Sciatic nerve (tissue), 2 donors: ENCODE results near the gene PHYH. TPM values are rescaled to one million over a fixed set of nuclear protein-coding genes. Genes with fewer than 3 reads are reported as not detected.
"Not testable (repeated sequence)": the region's sequence is repeated elsewhere in the genome, so short reads cannot be mapped to it uniquely, and the experiment has no call there.

Experiments
- ATAC-seq: fragments of 200-7000 bp; cut with Tn5 transposase; one replicate; pipeline ENCODE4 v1.9.1; 2020; ENCODE audit warnings: mild to moderate bottlenecking, moderate library complexity
- DNase-seq: peaks from one replicate; pipeline ENCODE4 v3.0.0-alpha.2; 2020; ENCODE audit warnings: low spot score
- intact Hi-C: fragments of 100-400 bp; cut with DNase I; formaldehyde crosslinking; loops from one replicate; pipeline ENCODE4 v1.14.2; 2022
- total RNA-seq: library from RNA; stranded (reverse); fragmentation: NEBNext Ultra II Directional; extraction: Animal tissue kit (Norgen Biotek cat#: 25700); gene quantifications from one replicate; pipeline ENCODE4 v1.2.1, GENCODE V29; 2021
- donor health status: DM: no; HTN: no; CAD: no.
- donor health status: DM: no; HTN: no; CAD: no.

PHYH gene
- total RNA-seq, 1 donor from 2014 or later, result 21.7 TPM

DNA sequence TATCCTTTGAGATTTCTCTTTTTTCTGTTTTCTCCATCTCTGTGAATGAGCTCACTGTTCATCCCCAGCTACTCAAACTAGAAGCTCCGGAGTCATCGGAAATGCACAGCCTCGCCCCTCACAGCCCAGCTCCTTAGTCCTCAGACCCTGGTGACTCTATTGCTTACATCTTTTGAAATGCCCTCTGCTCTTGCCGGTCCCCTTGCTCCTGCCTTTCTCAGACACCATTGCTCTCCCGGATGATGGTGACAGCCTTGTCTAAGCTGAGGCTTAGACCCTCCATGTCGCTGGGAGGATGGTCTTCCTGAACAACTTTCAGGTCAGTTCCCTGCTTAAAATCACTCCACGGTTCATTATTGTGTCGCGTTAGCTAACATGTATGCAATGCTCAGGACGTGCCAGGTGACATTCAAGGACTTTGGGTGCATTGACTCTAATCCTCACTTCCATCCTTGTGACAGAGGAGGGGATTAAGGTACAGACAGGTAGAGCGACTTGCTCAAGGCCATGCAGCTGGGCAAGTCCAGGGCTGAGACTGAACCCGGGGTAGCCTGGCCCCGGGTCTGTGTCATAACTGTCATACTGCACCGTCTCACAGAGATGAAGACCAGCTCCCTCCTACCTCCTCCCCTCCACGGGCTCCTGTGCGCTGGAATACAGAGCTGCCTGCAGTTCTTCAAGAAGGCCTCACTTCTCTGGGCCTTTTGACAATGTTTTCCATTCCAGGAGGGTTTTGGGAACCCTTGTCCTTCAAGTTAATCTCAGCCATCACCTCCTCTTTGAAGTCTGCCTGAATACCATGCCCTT, 61.4 kb downstream of the PHYH start:
- intact Hi-C loops, result no loop called here
- no peak for DNase-seq
- ATAC-seq, result no peak

DNA sequence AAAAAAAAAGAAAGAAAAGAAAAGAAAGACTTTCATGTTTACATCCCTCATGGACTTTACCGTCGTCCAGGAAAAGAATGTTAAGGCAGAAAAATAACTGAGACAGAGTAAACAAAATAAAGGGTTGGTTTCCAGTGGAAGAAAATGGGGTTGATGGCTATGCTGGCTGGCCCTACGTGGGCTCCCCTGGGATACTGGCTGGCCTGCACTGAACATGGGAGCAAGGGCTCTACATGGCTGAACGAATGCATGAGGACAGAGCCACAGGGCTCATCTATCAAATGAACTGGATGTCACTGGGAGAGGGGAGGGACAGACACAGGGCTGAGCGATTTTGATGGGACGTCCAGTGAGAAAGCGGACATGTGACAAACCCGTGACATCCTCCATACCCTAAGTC, 63.2 kb downstream of the PHYH start:
- ATAC-seq (no peak), DNase-seq (no peak)
- intact Hi-C loops, result no loop called here

DNA sequence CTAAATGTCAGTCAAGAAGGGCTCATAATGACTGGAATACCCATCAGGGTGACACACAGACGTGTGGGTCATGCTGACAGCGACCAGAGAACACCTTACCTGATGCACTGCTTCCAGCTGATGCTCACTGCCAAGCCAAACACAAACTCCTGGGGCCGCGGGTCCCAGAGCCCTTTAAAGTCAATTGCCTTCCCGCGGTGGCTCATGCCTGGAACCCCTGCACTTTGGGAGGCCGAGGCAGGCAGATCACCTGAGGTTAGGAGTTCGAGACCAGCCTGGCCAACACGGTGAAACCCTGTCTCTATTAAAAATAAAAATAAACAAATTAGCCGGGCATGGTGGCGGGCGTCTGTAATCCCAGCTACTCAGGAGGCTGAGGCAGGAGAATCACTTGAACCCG, 65.1 kb downstream of the PHYH start:
- intact Hi-C loops, DNase-seq, ATAC-seq: not testable (repeated sequence)

- no peak for ATAC-seq
- no peak for DNase-seq
- intact Hi-C loops, result no loop called here
Observed at GRCh38 chr10:13234172-13234571, 65.7 kb downstream of the PHYH start, which contains the start of gene UCMA. Gene UCMA, minus strand, starts transcription at chr10:13234374. Its CDS starts 116 bp downstream, at chr10:13234258.

DNA sequence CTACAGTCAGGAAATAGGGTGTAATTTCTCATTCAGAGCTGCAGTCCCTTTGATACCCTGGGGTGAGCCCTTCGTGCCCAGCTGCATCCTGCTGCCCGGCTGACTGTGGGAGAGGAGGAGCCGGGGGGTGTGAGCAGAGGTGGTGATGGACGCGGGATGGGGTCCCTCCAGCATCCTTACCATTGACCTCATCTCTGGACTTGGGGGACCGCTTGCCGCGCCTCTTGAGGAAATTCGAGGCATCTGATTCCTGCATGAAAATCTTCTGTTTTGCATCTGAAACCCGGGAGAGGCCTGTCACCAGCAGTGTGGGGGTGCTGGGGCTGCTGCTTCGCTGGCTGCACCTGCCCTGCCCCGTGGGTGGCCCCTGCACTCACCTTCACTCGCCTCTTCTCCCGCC, 66.5 kb downstream of the PHYH start:
- ATAC-seq (no peak), DNase-seq (no peak)
- intact Hi-C loops, result no loop called here

DNA sequence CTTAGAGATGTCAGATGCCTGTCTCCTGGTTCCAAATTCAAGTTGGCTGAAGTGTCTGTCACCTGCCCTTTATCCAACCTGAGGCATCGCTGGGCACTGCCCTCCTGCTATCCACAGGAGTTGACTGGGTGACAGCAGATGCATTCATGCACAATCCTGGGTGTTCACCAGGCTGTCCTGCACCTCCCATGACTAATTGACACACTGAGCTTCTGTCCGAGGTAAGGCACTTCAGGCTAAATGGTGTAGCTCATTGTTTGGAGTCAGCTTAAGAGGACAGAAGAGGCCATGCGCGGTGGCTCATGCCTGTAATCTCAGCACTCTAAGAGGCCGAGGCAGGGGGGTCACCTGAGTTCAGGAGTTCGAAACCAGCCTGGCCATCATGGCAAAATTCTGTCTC, 68.1 kb downstream of the PHYH start:
- no peak for ATAC-seq
- intact Hi-C loops, result no loop called here

DNA sequence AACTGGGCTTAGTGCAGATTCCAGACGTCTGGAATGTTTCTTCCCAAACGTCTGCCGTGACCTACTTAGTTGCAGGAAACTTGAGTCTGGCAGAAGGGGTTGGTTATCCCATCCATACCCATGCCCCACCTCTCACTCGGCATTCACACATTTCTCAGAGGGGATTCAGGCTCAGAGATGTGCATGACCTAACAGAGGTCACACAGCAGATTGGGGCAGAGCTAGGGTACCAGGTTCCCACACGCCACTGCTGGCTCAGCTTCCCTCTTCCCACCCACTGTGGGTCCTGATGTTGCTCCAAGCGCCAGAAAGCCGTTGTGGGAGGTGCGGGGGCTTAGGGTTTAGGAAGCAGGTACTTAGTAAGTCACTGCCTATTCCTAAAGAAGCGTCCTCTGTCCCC, 68.7 kb downstream of the PHYH start:
- intact Hi-C loops, result no loop called here
- no peak for ATAC-seq
- DNase-seq, result no peak

More for the DNA sequence above, 68.1 kb downstream of the PHYH start:
- no peak for DNase-seq

Other genes with a start within 250 kb of the PHYH start
- 118 TPM for gene OPTN, start 199.9 kb downstream of the PHYH start, total RNA-seq
- 0.45 TPM for gene MCM10, start 138.5 kb downstream of the PHYH start, total RNA-seq
- not detected for gene UCMA, start 65.7 kb downstream of the PHYH start, total RNA-seq
- gene SEPHS1, start 48.2 kb upstream of the PHYH start, total RNA-seq, result 34.8 TPM
- gene BEND7, start 228.9 kb upstream of the PHYH start, total RNA-seq, result 28.6 TPM